ENCODE measurements around the gene PPOX.
A peak's percentile ranks its signal among the peaks of the same experiment; 100 is the strongest.

The PPOX gene

DNA sequence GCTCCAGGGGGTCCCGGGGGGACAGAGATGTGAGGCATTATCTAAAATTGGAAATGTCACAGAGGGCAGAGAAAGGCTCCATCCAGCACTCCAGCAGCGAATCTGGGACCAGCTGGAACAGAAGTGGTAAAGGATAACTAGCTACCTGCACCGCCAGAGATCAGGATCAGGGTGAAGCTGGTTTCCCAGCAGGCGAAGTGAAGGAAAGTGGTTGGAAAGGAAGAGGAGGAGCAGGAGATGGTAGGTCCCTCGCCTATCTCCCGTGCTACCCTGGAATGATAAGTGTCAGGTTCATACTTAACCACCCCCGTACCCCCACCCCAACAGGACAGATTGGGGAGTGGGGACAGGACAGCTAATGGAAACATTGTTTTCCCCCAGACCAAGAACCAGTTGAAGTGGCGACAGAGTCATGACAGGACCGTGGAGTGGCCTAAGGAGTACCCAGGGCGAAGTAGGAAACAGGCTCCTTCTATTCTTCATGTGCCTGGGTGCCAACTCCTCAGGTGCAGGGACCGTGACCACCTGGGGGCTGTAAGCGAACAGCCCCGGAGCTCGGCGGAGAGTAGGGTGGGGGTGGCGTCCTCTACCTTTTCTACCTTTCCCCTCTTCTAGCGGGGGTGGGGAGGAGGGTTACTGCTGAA is 10.4 kb downstream of the PPOX start:
- no peak for DNase-seq (ENCODE audit: low spot score)

DNA sequence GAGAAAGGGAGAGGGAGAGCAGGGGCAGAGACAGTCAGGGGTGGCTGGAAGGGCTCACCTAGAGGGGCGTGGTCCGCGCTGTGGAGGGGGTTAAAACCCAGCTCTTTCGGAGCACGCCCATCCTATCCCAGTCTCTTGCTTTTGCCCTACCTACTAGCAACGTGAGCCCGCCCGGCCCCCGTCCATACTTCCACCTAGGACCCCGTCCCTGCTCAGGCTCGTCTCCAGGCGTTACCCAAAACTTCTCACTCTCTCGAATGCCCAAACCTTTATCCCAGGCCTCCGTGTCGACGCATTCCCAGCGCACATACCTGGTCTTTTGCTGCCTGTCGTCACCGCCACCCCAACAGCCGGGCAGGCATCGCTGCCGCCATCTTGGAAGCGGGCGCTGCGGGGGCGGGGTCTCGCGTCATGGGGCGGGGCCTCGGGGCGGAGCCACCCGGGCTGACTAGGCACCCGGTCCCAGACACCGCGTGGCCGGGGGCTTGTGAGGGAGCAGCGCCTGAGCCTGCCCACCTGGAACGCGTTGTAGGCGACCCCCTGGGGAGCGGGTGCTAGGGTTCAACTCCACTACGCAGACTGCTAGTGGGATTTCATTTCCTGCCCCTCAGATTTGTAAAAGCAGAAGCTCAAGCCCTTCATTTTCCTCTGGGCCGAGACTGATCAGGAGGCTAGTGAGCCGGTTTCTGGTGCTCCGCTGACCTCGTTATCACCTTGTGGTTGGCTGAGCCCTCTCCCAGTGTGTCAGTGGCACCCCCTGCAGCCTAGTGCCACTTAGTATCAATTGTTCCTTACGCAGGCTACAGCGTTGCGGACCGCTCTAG is 11.1 kb downstream of the PPOX start, which contains the start of gene B4GALT3:
B4GALT3 (minus strand) TSS at position 396 of the 824 bp plus-strand sequence. CDS start 1,447 bp downstream, outside the sequence.
- peak; percentile 98 for DNase-seq (ENCODE audit: low spot score)

DNA sequence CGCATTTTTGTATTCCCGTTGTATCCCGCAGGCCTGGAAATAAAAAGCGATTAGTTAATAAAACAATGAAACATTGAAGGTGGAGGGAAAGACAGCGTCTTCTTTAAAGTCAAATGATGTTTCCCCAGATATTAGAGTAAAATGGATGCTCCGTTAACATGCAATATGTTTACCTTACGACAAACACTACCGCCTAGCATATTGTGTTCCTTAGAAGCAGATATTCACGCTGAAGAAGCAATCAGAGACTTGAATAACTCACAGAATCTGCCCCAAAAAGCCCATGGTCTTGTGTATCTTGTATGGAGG is 11.7 kb downstream of the PPOX start:
- DNase-seq (ENCODE audit: low spot score), result no peak

DNA sequence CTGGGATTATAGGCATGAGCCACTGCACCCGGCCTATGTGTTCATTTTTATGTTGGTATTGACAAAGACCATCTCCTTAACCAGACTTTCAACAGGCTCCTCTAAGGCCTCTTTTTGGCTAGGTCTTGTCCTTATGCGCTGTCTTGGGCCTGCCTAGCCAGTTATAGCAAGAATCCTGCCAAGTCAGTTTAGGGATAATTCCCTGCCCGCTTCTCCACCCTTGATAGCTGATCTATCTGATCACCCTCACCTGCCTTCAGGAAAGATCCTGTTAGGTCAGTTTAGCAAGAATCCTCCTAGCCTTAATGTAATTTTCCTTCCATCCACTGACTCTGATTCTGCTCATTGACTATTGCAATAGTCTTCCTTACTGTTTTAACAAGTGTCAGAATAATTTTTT is 13.5 kb downstream of the PPOX start:
- no peak for DNase-seq (ENCODE audit: low spot score)

DNA sequence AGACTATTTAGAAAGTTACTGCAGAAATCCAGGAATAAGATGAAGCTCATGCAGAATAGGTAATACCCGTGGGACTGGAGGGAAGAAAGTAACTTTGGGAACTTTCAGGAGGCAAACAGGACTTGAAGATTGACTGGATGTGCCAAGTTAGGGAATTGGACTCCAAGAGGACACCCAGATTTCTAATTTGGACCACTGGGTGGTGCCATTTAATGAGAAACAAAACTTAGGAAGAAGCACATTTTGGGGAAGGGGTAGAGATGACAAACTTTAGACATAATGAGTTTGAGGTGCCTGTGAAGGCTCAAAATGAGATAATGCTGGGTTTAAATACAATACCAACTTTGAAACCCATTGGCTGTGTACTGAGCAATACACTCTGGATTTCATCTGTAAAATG is 14.4 kb downstream of the PPOX start:
- DNase-seq (ENCODE audit: low spot score), result no peak

DNA sequence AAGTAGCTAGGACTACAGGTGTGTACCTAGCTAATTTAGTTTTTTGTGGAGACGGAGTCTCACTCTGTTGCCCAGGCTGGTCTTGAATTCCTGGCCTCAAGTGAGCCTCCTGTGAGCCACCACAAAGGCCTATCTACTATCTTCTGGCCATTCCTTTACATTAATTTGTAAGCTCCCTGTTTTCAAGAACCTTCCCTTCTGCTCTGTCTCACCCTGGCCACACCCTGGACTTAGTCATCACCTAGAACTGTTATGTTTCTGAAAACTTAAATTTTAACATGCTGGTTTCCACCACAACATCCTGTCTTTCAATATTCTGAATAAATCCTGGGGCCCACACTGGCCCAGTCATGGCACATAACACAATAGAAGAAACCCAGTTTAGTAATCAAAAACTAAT is 16.0 kb downstream of the PPOX start:
- no peak for DNase-seq (ENCODE audit: low spot score)

DNA sequence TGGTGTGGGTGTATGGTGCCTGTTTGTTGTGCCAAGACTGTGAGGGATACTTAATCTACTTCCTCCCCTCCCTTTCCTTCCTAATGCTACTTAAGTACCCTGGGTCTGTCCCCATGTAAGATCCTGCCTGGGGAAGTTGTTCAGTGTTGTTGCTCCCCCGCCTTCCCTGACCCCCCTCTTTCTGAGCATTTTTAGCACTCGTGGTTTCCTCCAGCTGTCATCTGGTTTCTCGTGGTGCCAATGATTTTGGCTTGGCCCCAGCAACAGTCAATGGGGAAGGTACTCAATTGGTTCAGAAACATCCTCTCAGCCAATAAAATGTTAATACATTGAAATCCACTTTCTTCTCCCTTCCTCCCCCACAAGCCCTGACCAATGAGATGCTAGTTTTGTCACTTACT is 19.1 kb downstream of the PPOX start:
- peak; percentile 50 for DNase-seq (ENCODE audit: low spot score)

DNA sequence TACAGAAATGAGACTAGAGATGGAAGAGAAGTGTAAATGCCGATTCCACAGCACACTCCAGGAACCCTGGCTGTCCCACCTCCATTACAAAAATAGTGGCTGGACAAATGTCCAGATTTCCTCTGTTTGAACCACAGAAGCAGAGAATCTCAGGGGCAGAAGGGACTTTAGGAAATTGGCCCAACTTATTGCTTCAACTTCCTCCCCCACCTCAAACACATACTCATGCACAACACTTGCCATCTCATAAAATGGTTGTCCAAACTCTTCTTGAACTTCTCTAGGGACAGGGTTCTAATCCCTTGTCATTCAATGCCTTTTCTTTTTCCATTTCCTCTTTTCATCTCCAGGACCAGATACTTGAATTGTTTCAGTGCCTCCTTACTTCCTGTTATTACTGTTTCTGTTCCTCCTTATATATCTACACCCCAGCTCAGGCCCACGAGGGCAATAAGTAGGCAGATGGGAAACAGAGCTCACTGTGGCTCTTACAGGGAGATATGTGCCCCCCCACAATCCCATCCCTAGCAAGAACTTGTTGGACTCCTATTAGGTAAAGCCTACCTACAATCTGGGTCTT is 19.6 kb downstream of the PPOX start:
- DNase-seq (ENCODE audit: low spot score), result no peak

DNA sequence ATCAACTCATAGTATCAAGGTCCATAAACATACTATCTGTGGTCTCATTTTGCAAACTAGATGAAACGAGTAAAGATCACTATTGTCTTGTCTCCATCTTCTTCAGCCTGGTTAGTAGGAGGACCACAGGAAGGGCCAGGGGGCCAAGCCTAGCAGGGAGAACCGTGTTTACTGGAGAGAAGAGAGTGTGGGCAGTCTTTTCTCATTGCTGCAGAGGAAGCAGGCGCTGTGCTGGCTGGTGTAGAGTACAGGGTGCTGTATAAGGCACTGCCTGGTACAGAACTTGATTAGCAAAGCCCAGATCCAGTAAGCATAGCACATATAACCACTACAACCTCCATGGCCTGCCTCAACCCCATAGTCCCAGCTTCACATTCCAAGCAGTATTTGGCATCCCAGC is 21.1 kb downstream of the PPOX start:
- DNase-seq (ENCODE audit: low spot score), result no peak

DNA sequence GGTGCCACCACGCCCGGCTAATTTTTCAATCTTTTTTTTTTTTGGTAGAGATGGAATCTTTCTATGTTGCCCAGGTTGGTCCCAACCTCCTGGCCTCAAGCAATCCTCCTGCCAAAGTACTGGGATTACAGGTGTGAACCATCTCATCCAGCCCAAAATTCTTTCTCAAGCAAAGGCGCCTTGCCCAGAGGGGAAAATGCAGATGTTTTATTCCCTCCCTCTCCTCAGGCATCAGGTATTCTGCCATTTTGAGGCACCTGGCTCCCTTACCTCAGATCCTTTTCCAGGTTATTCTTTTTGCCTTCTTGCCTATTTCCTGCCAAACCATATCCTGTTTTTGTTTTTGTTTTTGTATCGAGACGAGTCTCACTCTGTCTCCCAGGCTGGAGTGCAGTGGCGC is 22.2 kb downstream of the PPOX start:
- no peak for DNase-seq (ENCODE audit: low spot score)

DNA sequence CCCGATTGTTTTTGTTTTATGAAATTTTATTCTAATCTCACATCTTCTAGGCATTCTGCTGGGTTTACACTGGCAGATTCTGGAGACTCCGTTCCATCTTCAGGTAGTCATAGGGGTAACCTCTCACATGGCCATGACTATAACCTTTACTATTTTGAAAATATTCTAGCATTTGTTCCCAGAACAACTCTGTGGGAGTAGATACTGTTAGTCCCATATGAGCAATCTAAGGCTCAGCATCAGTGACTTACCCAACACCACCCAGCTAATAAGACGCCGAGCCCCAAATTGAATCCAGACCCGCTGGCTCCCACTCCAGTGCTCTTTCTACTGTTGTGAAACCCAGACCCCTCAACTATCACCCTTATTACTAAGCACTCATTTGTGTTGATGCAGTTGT is 22.8 kb downstream of the PPOX start:
- no peak for DNase-seq (ENCODE audit: low spot score)

DNA sequence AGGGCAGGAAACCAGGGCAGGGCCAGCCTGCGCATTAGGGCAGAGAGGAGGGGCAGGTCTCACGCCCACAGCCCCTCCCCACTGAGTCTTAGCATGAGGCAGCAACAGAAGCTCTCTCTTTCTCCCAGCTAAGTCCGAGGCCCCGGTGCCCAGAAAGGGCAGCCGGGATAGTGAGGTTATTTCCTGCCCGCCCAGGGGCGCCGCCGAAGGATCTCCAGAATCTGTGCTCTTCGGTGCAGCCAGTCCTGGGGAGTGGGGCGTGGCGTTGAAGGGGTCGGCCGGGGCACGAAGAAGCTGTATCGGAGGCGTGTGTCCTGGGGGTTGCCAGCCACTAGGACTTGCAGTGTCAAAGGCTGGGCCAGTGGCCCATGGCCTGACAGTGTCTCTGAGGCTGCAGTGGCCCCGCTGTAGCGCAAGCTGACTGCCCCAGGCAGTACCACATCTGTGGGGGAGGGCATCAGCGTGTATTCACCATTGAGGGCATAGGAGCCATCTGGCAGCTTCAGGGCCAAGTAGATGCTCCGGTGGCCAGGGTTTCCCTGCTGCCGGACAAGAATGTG is 24.8 kb downstream of the PPOX start:
- no peak for DNase-seq (ENCODE audit: low spot score)

DNA sequence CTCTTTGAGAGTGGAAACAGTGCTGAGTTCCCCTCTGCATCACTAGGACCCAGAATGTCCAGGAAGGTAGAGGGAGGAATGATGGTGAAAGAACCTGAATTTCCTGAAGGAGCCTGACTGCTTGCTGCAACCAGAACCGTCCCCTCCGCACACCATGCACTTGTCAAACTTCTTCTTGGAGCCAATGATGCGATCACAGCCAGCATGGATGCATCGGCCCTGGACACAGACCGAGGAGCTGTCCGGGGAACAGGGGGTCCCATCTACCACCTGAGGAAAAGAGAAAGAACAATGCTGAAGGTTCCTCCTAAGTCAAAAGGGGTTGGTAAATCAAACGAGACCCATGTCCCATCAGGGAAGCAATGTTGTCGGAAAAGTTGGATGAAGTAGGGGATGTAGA is 25.7 kb downstream of the PPOX start:
- DNase-seq (ENCODE audit: low spot score), result no peak

DNA sequence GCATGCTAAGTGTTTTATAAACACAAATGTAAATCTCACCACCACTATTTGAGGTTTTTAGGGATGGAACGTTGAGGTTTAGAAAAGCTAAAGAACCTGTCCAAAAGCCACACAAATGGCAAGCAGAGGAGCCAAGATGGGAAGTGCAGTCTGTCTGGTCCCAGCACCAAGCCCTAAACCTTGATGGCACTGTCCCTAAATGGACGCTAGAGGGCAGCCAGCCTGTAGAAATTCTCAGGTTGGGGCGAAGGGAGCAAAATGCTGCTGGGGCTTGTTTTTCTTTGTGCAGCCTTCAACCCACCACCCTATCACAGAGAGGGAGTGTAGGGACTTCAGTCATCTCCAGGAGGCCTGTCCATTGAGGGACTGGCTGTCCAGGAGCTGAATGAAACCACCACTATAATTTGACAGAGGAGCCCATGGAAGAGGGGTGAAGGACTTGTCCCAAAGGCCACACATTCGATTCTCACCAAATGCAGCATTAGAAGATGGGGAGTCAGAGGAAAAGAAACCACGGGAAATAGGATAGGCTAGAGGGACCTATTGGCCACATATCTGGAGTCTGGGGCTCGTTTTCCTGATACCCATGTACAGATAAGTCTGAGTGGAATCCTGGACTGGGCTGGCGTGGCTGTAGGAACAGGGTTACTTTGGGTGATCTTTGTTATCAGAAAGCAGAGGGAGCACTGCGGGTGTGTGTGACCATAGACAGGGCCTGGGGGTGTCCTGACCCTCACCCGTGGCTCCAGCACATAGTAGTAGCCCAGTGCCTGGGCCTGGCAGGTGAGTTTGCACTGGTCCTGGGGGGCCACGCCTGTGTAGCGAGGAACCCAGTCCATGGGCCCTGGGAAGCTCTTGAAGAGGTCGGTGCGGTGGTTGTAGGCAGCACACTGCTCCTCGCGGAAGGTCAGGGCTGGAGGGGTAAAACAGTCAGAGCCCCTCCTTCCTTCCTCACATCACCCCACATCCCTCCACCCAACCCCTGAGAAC is 26.5 kb downstream of the PPOX start:
- peak; percentile 91 for DNase-seq (ENCODE audit: low spot score)

DNA sequence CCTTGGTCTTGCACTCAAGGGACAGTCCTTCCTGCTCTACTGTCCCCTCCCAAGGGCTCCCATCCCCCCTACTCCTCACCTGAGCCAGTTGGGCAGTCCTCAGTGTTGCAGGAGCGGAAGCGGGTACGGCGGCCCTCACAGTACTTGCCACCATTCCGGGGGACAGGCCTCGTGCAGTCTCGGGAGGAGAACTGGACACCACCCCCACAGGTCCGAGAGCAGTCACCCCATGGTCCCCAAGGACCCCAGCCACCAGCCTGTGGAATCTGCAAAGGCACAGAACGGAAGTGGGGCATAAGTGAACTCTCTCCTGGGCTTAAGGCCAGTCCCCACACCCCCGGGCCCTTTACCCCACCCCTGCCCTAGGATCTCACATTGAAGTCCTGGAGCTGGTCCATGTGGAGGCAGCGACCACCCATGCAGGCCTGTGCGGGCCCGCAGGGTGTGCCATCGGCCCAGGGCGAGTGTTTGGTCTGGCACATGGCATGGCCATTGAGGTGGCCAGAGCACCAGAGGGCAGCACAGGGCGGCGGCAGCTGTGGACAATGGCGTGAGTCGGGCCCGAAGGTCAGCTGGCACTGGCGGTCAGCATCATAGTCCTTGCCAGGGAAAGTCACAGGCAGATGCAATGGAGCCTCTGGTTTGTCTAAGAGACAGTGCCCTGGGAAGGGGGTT is 27.5 kb downstream of the PPOX start:
- DNase-seq (ENCODE audit: low spot score), result no peak

DNA sequence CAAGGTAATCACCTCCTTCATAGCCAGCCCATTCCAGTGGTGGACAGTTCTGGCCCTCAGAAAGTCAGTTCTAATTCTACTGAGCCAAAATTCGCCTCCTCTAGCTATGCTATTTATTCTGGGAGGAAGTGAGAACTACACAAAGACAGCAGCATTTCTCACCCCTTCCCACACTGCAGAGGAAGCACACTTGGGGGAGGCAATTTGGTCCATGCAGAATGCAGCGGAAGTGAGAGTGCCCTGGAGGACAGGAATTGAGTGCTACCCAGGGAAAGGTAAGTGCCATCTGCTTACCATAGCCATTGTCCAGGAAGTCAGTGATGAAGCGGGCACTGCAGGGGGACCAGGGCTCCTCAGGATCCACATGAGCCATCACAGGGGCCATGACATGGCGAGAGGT is 28.9 kb downstream of the PPOX start:
- DNase-seq (ENCODE audit: low spot score), result no peak

DNA sequence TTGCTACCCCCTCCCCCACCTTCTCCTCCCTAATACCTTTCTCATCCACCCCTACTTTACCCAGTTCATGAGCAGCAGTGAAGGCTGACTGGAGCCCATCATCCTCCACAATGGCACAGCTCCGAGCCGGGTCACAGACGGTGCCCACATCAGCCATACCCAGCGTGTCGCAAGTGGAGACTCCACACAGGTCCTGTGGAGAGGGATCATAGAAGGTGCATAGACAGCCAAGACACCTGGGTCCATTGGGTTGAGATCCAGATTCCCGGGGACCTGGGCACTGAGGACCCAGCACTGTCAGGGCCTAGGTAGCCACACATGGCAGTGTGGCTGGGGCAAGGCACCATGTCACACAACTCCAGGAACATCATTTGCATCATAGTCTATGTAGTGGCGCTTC is 29.9 kb downstream of the PPOX start:
- no peak for DNase-seq (ENCODE audit: low spot score)

DNA sequence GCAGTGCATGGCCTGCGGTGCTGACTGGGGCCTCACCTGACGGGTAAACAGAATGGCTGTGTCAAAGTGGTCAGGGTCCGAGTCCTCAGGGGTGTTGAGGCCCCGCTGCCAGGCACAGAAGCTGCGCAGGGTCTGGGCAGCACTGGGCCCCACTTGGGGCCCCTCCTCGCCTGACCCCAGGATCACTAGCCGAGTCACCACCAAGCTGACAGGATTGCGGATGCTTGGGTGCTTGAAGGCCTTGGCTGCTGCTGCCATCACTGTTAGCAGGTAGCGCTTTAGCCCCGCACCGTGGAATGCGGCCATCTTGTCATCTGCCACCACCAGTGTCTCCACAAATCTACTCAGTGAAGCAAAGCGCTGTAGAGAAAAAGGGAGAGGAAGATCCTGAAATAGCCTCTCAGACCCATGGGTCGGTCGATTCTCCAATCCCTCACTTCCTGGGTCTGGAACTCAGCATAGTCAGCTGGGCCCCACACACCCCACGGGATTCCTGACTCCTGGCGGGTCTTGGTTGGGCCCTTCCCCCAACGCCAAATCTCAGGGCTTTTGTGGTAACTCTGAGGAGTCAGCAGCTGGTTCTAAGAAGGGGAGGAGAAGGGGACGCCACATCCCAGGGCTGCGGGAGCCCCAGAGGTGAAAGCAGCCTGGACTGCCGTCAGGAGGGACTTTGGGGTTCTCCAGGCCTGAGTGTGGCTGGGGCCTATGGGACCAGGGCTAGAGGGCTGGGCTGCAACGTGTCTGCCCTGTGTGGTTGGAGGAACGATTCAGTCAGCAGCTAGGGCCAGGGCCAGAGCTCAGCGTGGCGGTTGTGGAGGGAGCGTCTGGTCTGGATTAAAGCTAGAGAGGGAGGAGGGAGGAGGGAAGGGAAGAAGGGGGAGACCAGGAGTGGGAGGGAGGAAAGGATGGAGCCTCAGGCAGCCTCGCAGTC is 30.6 kb downstream of the PPOX start:
- DNase-seq (ENCODE audit: low spot score), result no peak

DNA sequence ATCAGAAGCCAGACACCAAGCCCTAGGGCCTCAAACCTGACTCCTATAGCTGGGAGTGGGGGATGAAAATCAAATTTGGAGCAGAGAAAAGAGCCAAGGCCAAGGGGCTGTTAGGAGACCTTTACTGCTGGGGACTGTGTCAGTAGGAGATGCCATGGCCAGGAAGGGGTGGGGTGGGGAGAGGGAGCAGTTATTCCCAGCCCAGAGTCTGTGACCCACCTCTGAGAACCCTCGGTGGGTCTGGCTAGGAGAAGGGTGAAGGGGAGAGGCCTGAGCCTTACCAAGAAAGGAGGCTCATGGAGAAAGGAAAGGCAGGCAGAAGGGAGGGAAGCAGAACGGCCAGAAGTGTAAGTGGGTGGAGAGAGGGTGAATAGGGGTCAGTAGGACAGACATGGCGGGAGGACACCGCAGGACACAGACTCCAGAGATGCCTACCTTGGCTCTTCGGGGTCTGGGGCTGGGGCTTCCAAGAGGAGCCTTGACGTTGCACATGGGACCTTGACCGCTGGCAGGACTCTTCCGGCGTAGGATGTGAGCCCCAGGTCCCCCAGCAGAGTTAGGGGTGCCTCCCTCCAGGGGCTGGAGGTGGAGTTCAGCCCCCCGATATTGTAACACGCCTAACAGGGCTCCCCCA is 31.5 kb downstream of the PPOX start:
- DNase-seq (ENCODE audit: low spot score), result no peak
